Measurements from ENCODE around the gene DEK. TPM values are rescaled to one million over a fixed set of nuclear protein-coding genes. Genes with fewer than 3 reads are reported as not detected.

Gene DEK
- polyA plus RNA-seq, 2 of the 4 experiments (the other 2 are of a cell fraction) = 96.4 to 146 TPM

DNA sequence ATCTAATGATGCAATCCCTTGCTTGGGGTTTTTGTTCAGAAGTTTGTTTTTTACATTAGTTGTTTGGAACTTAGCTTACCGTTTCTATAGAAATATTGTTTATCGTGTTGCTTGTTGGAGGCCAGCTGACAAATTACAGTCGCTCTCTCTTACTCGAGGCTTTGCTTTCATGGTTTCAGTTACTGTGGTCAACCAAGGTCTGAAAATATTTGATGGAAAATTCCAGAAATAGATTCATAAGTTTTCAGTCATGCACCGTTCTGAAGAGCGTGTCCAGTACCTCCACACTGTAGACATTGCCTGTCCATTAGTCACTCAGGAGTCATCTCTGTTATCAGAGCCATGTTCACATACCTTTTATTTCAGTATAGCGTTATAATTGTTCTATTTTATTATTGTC lies 47.9 kb downstream of the DEK start:
- FAIRE-seq = no peak
- Histone ChIP-seq H3K27ac (no peak overlapping the region), H3K4me2 (no peak overlapping the region), H3K4me1 (peaks cover 5% of the 10 kb centered on the region; the same call in 1 of the 3 replicates), H3K4me3 (no peak overlapping the region), H3K9me3 (no peaks in the 10 kb centered on the region)
- ChIA-PET POLR2A (no interaction called here), CTCF (no interaction called here)
- WGBS (ENCODE audit: missing lambda C conversion rate) = 74% methylated on average over 7 of the region's 7 CpGs
- peak; percentile 19 to 60; a peak in 3 of 6 replicates for ATAC-seq
- no peak for DNase-seq (ENCODE audit: low read depth in 1 of 2, low spot score in 1 of 2)
- TF ChIP-seq, protein P1, sequence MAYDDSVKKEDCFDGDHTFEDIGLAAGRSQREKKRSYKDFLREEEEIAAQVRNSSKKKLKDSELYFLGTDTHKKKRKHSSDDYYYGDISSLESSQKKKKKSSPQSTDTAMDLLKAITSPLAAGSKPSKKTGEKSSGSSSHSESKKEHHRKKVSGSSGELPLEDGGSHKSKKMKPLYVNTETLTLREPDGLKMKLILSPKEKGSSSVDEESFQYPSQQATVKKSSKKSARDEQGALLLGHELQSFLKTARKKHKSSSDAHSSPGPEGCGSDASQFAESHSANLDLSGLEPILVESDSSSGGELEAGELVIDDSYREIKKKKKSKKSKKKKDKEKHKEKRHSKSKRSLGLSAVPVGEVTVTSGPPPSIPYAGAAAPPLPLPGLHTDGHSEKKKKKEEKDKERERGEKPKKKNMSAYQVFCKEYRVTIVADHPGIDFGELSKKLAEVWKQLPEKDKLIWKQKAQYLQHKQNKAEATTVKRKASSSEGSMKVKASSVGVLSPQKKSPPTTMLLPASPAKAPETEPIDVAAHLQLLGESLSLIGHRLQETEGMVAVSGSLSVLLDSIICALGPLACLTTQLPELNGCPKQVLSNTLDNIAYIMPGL (CRISPR knock-in tag; IDR thresholded peaks at IDR 0.05; ENCODE audit: borderline replicate concordance) = no peak
- no peak for TF ChIP-seq MYC (IDR thresholded peaks at IDR 0.05; ENCODE audit: borderline replicate concordance, low read length)

DNA sequence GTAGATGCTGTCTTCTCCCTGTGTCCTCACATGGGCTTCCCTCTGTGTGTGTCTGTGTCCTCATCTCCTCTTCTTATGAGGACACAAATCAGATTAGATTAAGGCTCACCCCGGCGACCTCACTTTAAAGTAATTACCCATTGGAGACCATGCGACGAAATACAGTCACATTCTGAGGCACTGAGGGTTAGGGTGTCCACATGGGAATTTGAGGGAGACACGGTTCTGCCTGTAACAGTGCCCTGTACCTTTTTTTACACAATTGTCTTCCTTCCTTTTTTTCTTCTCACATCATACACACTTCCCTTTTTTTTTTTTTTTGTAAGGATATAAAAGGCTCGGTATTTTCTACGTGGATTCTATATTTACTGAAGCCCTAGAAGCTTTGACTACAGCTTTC lies 48.9 kb downstream of the DEK start:
- Histone ChIP-seq H3K9me3 (no peaks in the 10 kb centered on the region), H3K27ac (no peak overlapping the region), H3K4me3 (no peak overlapping the region), H3K4me2 (no peak overlapping the region), H3K4me1 (peaks cover 5% of the 10 kb centered on the region; the same call in 1 of the 3 replicates)
- DNase-seq (ENCODE audit: low read depth in 1 of 2, low spot score in 1 of 2) (no peak), FAIRE-seq (no peak), ATAC-seq (no peak)
- 79% methylated on average over 7 of the region's 7 CpGs for WGBS (ENCODE audit: missing lambda C conversion rate)
- ChIA-PET POLR2A (no interaction called here), CTCF (no interaction called here)
- TF ChIP-seq NPAS2 (CRISPR knock-in tag; IDR thresholded peaks at IDR 0.05; ENCODE audit: borderline replicate concordance) = no peak
- no peak for TF ChIP-seq EP300 (IDR thresholded peaks at IDR 0.05)
- no peak for TF ChIP-seq ZSCAN20 (CRISPR knock-in tag; IDR thresholded peaks at IDR 0.05)
- TF ChIP-seq, protein P2, sequence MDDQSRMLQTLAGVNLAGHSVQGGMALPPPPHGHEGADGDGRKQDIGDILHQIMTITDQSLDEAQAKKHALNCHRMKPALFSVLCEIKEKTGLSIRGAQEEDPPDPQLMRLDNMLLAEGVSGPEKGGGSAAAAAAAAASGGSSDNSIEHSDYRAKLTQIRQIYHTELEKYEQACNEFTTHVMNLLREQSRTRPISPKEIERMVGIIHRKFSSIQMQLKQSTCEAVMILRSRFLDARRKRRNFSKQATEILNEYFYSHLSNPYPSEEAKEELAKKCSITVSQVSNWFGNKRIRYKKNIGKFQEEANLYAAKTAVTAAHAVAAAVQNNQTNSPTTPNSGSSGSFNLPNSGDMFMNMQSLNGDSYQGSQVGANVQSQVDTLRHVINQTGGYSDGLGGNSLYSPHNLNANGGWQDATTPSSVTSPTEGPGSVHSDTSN (IDR thresholded peaks at IDR 0.05) = no peak
- no peak for TF ChIP-seq MYC (IDR thresholded peaks at IDR 0.05; ENCODE audit: borderline replicate concordance, low read length)
- TF ChIP-seq EHF (CRISPR knock-in tag; IDR thresholded peaks at IDR 0.05) = no peak
- TF ChIP-seq ESRRA (IDR thresholded peaks at IDR 0.05; ENCODE audit: borderline replicate concordance, low read length) = no peak
- TF ChIP-seq RCOR1 (IDR thresholded peaks at IDR 0.05; ENCODE audit: low read depth, low read length) = no peak
- TF ChIP-seq HOXB13 (CRISPR knock-in tag; IDR thresholded peaks at IDR 0.05; ENCODE audit: low read depth) = no peak
- TF ChIP-seq, protein P3, sequence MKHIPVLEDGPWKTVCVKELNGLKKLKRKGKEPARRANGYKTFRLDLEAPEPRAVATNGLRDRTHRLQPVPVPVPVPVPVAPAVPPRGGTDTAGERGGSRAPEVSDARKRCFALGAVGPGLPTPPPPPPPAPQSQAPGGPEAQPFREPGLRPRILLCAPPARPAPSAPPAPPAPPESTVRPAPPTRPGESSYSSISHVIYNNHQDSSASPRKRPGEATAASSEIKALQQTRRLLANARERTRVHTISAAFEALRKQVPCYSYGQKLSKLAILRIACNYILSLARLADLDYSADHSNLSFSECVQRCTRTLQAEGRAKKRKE (CRISPR knock-in tag; IDR thresholded peaks at IDR 0.05; ENCODE audit: low read depth) = no peak
- TF ChIP-seq BHLHE40 (IDR thresholded peaks at IDR 0.05; ENCODE audit: low read depth, low read length) = no peak
- TF ChIP-seq JUN (IDR thresholded peaks at IDR 0.05) = no peak
- no peak for TF ChIP-seq ZNF302 (CRISPR knock-in tag; IDR thresholded peaks at IDR 0.05)
- no peak for TF ChIP-seq RFX5 (IDR thresholded peaks at IDR 0.05)
- TF ChIP-seq EHMT2 (IDR thresholded peaks at IDR 0.05; ENCODE audit: low read depth) = no peak
- TF ChIP-seq MAZ (IDR thresholded peaks at IDR 0.05; ENCODE audit: borderline replicate concordance, low read depth, low read length) = no peak
- no peak for TF ChIP-seq KDM5A (IDR thresholded peaks at IDR 0.05)

DNA sequence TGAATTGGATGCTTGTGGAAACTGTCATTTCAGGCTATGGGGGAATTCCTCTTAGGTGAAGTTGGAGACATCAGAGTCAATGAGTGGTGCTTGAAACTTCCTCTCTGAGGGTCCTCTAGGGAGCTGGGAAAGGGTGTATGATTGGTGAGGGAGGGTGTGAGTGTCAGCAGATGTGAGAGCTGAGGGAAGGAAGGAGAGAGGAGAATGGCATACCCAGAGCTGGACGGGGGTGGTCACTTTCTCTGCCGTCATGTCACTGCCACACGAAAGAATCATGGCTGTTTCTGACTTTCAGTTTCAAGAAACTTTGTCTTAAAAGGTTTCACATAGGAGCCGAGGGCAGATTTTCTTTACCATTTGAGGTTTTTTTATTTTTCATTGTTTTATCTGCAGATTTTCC lies 50.3 kb downstream of the DEK start:
- ChIA-PET CTCF (no interaction called here), POLR2A (no interaction called here)
- Histone ChIP-seq H3K4me1 (peaks cover 5% of the 10 kb centered on the region; the same call in 1 of the 3 replicates), H3K4me2 (no peak overlapping the region), H3K4me3 (no peak overlapping the region), H3K27ac (no peak overlapping the region), H3K9me3 (no peaks in the 10 kb centered on the region)
- no peak for ATAC-seq
- FAIRE-seq = no peak
- no peak for DNase-seq (ENCODE audit: low read depth in 1 of 2, low spot score in 1 of 2)
- 91% methylated on average over 4 of the region's 4 CpGs for WGBS (ENCODE audit: missing lambda C conversion rate)
- TF ChIP-seq NFE2L2 (conservative IDR thresholded peaks at IDR 0.05; ENCODE audit: low read length) (no peak), PHF8 (IDR thresholded peaks at IDR 0.05; ENCODE audit: borderline replicate concordance, low read depth) (no peak), MAFK (IDR thresholded peaks at IDR 0.05; ENCODE audit: partially characterized antibody) (no peak), KDM5A (IDR thresholded peaks at IDR 0.05) (no peak), HOXB13 (CRISPR knock-in tag; IDR thresholded peaks at IDR 0.05; ENCODE audit: low read depth) (no peak), ESRRA (IDR thresholded peaks at IDR 0.05; ENCODE audit: borderline replicate concordance, low read length) (no peak), RARB (CRISPR knock-in tag; IDR thresholded peaks at IDR 0.05) (no peak), SMC3 (IDR thresholded peaks at IDR 0.05) (no peak), ZSCAN20 (CRISPR knock-in tag; IDR thresholded peaks at IDR 0.05) (no peak), EP300 (IDR thresholded peaks at IDR 0.05) (no peak), NPAS2 (CRISPR knock-in tag; IDR thresholded peaks at IDR 0.05; ENCODE audit: borderline replicate concordance) (no peak)
- TF ChIP-seq, protein P4, sequence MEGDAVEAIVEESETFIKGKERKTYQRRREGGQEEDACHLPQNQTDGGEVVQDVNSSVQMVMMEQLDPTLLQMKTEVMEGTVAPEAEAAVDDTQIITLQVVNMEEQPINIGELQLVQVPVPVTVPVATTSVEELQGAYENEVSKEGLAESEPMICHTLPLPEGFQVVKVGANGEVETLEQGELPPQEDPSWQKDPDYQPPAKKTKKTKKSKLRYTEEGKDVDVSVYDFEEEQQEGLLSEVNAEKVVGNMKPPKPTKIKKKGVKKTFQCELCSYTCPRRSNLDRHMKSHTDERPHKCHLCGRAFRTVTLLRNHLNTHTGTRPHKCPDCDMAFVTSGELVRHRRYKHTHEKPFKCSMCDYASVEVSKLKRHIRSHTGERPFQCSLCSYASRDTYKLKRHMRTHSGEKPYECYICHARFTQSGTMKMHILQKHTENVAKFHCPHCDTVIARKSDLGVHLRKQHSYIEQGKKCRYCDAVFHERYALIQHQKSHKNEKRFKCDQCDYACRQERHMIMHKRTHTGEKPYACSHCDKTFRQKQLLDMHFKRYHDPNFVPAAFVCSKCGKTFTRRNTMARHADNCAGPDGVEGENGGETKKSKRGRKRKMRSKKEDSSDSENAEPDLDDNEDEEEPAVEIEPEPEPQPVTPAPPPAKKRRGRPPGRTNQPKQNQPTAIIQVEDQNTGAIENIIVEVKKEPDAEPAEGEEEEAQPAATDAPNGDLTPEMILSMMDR (IDR thresholded peaks at IDR 0.05) = no peak
- TF ChIP-seq, protein P5, sequence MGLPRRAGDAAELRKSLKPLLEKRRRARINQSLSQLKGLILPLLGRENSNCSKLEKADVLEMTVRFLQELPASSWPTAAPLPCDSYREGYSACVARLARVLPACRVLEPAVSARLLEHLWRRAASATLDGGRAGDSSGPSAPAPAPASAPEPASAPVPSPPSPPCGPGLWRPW (IDR thresholded peaks at IDR 0.05) = no peak

Data from A549 (cell line).